LNCaP clone FGC (cell line): ENCODE measurements around the gene WBP2.

ENCODE experiments used
- DNase-seq: peaks from one replicate; pipeline ENCODE4 v3.0.0-alpha.2; 2011; ENCODE audit warnings: low read depth
- H3K4me3 ChIP-seq: 2 replicates; pipeline ENCODE4 v1.5.1; 2011; ENCODE audit warnings: mild to moderate bottlenecking, low read depth, low read length, control low read depth
- CTCF ChIP-seq: IDR thresholded peaks from 2 replicates; pipeline ENCODE4 v1.5.1; 2012; ENCODE audit warnings: mild to moderate bottlenecking; ENCODE audit not compliant: control insufficient read depth, insufficient read depth; ENCODE audit errors: extremely low read depth

The WBP2 gene

DNA sequence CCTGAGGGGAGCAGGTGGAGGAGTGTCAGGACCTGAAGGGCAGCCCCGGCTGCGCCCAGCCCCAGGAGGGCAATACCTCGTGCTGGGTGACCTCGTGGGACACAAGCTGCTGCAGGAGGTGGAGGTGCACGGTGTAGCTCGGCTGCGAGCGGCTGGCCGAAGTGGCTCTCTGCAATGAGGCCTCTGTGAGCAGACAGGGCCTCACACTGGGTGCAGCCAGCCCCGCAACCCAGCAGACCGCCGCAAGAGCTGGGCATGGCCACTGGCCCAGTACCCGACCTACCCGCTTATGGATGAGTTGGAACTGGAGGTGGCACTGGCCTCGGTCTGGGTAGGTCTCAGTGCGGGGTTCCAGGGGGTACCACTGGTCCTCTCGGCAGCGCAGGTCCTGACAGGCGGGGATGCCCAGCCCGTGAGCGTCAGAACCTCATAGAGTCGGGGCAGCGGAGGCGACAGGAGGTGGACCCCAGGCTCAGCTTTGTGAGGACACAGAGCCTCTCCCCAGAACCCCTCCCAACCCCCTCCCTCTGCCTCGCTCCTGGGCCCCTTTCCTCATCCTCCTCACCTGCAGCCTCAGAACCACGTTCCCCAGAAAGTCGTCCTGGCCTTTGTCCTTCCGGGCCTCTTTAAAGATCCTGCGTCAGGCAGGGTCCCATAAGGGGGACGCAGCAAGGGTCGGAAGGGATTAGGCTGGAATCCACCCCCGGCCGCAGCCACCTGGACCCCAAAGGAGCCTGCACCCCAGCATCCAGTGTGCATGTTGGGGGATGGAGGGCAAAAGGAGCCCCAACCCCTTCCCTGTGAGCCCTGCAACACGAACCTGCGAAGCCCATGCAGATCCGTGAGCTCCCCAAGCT is 15.0 kb downstream of the WBP2 start:
- no peak overlapping the region for H3K4me3 ChIP-seq

DNA sequence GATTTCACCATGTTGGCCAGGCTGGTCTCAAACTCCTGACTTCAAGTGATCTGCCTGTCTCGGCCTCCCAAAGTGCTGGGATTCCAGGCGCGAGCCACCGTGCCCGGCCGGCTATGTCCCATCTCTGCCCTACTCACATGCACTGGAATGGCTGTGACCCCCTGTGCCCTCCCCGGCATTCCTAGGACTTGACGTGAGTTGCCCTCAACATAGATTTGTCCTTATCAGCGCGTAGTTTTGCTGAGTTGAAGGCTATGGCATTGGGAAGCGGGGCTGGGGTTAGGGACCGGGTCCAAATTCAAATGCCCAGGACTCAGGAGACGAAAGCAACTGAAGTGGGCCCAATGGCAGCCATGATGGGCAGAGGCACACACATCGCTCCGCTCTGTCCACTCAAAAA is 16.7 kb downstream of the WBP2 start:
- TF ChIP-seq CTCF, result no peak
- no peak for DNase-seq
- H3K4me3 ChIP-seq, result no peak overlapping the region

More for the DNA sequence above, 15.0 kb downstream of the WBP2 start:
- no peak for TF ChIP-seq CTCF
- no peak for DNase-seq

DNA sequence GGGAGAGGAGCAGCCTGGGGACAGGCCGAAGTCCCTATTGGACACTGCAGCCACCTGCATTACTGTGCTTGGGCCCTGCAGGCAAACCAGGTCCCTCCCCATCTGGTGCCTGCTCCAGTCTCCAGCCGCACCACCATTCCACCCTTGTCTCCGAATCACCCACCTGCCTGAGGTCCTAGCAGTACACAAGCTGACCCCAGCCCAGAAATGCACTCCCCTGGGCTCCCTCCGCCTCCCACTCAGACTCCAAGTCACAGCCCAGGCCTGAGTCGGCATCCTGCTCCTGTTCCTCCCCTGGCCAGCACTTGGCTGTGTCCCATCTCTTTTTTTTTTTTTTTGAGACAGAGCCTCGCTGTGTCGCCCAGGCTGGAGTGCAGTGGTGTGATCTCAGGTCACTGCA is 17.2 kb downstream of the WBP2 start:
- no peak for TF ChIP-seq CTCF
- no peak overlapping the region for H3K4me3 ChIP-seq
- no peak for DNase-seq

DNA sequence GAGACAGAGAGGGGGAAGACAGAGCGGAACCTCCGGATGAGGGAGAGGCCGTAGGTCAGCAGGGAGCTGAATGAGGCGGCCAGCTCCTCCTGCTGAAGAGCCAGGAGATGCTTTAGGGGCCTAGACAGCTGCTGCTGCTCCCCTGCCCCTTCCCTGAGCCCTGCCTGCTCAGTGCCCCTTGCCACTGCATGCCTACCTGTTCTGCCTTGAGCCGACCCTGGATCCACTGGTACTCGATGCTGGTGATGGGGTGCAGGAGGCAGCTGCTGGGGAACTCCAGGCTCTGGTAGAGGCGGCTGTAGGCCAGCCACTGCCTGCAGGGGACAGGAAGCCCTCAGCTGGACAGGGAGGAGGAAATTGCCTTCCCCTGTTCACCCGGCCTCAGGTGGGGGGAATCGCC is 18.5 kb downstream of the WBP2 start:
- no peak for DNase-seq
- H3K4me3 ChIP-seq, result no peak overlapping the region
- TF ChIP-seq CTCF, result no peak

DNA sequence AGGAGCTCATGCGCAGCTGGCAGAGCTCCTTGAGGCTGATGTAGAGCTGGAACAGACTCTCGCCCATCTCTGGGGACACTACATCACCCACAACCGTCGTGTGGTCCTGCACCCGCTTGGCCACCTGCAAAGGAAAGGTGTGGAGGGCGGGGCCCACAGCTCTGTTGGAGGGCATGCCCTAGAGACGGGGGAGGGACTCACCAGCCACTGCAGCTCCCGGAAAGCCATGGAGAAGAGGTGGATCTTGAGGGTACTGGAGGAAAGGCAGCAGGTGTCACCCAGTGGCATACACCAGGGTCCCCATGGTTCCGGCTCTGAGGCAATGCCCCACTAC is 19.5 kb downstream of the WBP2 start:
- DNase-seq, result no peak
- no peak for TF ChIP-seq CTCF
- no peak overlapping the region for H3K4me3 ChIP-seq

DNA sequence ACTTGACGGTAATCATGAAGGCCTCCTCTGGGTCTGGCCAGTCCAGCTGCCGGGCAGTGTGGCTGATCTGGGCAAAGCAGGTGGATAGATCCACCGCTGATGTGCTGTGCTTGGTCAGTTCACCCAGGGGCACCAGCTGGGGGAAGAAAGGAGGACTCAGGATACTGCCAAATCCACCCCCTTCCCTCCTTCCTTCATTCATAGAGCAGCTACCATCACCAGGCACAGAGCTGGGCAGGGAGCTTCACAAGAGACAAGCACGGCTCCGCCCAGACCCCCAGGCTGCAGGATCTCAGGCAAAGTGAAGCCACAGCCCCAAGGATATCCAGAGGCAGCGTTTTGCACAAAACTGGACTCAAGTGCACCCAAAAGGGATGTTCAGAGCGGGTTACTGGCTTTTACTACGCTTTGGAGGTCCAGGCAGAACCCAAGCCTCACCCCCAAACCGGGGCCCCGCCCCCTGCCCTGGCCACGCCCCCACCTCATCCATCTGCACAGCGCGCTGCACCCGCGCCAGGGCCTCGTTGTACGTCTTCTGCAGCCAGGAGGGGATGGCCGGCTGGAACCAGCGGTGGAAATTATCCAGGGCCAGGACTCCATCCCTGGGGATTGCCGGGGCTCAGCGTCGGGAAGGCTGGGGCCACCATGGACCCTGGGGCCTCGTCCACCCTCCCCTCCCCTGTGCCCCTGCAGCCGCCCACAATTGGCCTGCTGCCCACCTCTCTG is 20.0 kb downstream of the WBP2 start:
- no peak for DNase-seq
- no peak for TF ChIP-seq CTCF
- no peak overlapping the region for H3K4me3 ChIP-seq
